SKM-1 (cell line): Measurements from ENCODE around the gene PTPRQ.

ENCODE experiments used
- DNase-seq: peaks from one replicate; lab custom pipeline; 2025; ENCODE audit not compliant: unreplicated experiment; lab: John Stamatoyannopoulos, UW

The PTPRQ gene

DNA sequence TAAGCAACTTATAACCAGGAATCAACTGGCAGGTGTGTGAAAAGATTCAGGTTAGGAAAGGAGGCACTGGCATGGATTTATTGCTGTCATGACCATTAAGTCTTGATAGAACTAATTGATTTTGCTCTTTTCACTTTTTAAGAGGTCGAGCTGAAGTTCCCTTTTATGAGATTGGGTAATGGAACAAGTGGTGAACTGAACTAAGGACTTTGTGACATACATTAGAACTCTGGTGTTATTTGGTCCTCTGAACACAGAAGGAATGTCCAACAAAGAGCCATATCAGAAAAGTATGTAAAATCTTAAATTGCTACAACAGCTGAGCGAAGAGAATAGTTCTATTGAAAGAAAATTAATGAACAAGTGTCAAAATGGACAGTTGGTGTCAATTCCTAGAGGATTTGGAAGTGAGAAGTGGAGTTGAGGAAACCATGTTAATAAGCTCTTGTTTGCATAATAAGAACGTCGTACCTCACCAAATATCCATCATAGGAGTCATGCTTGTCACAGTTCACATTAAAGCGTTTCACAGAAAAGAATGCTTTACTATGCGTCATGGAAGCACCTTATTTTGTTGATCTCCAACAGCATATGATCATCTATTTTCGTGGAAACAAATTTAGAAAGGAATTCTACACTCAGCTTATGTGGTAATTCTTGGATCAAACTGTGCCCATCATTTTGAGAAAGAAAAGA, 255.0 kb downstream of the PTPRQ start:
- no peak for DNase-seq

DNA sequence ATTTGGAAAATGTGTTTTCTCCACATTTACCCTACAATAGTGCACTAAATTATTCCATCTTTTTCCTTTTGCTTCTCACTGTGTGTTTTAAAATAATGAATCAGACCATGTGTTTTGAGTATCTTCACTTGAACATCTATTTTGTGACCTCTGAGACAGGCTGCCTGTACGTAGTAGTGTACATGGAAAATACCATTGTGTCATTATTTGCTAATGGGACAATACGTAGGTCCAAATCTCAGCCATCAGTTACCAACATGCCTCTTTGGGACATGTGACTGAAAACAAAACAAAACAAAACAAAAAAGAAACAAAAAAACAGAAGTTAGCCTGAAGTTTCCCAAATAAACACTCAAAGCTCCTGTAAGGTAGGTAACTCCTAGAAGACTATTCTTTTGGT, 256.3 kb downstream of the PTPRQ start:
- DNase-seq, result no peak

DNA sequence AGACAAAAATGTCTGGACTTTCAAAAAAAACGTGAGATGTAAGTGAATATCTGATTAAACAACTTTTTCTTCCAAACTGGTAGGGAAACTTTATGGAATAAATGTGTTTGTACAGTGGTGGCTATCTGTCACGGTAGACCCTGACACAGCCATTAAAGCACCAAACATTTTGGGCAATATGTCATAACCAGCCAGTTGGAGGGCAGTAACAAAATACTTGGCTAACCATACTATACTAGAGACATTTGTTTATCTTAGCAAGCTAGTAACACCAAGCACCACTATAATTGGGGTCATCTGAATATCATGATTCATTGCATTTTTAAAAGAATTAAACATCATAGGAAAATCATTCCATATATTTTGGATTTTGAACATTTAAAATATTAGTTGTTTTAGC, 257.4 kb downstream of the PTPRQ start:
- DNase-seq, result no peak

DNA sequence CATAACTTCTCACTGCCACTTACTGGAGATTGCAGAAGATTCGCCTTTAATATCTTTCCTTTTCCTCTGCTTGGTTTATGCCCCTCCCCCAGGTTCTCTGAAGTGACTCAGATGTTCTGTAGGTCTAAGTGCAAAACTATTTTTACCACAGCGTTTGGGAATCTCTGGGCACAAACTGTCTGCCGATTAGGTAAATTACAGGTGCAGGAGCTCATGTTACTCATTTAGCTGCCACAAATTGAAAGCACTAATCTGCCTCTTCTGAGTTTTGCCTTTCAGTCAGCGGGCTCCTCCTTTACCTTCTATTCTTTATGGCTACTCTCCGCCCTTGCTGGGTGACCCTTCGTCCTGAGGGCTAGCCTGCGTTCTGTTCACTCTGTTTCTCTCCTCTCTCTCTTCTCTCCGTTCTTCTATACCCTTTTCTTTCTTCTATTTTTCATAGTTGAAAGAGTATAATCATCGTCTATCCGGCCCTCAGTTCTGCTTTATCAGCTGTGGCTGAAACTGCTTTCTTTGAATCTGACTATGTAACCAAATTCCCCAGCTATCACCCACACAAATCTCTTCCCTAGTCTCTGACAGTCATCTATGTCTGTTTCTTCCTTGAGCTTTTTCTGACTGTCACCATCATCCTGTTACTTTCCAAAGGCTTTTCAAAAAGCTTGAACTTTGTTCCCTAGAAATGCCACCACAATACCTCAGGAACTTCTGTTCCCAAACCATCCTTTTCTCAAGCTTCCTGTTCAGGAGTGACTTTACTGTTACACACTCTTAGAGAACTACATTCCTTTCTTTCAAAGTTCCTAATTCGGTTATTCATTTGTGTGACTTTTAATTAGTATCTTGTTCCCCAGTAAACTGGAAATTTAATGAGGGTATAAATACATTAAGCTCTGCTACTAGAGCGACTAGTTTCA, 259.1 kb downstream of the PTPRQ start:
- no peak for DNase-seq

DNA sequence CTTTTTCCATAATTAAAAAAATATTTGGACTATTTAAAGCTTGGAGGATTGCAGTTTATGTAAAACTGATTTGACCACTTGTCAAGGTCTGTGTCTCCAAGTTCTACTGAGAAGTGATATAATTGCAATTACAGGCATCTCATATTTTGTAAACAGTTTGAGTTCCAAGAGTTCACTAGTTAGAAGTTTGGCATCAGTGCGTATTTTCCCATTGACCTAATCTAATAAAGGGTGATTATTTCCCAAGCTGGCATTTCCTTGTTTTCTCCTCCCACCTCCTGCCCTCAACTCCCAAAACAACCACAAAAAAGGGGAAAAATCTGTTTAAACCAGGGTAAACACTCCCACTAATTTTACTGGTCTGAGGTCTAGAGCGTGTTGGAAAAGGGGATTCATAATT, 260.4 kb downstream of the PTPRQ start:
- DNase-seq, result no peak

DNA sequence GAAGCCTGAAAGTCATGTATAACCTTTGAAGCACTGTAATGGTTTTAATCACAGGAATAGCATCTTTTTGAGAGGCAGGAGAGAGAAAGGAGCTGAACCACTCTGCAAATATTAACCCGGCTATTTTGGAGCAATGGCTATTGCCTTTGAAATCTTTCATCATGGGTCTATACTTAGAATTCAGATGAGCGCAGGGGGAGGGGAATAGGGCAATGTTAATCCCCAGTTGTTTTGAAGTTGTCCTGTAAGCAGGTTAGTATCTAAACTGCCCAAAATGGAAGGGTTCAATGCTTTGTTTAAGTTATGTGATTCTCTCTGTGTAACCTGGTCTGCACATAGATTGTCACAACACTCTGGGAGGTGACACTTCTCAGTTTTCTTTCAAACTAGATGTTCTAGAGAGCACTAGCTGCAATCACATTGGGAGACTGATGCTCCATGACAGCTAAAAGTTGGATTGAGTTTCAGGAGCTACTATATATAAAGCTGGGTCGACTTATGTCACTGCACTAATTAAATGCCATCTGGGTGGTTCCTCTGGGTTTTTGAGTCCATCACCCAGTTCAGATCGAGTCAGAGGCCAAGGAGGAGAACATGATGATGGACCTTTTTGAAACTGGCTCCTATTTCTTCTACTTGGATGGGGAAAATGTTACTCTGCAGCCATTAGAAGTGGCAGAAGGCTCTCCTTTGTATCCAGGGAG, 263.2 kb downstream of the PTPRQ start, which contains the start of gene MYF6:
Gene MYF6, plus strand, starts transcription at position 509 of the 704 bp plus-strand sequence. Its CDS starts 86 bp downstream, at position 595.
- DNase-seq, result no peak

DNA sequence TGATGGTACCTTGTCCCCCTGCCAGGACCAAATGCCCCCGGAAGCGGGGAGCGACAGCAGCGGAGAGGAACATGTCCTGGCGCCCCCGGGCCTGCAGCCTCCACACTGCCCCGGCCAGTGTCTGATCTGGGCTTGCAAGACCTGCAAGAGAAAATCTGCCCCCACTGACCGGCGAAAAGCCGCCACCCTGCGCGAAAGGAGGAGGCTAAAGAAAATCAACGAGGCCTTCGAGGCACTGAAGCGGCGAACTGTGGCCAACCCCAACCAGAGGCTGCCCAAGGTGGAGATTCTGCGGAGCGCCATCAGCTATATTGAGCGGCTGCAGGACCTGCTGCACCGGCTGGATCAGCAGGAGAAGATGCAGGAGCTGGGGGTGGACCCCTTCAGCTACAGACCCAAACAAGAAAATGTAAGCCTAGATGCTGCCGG, 263.8 kb downstream of the PTPRQ start:
- DNase-seq, result no peak

DNA sequence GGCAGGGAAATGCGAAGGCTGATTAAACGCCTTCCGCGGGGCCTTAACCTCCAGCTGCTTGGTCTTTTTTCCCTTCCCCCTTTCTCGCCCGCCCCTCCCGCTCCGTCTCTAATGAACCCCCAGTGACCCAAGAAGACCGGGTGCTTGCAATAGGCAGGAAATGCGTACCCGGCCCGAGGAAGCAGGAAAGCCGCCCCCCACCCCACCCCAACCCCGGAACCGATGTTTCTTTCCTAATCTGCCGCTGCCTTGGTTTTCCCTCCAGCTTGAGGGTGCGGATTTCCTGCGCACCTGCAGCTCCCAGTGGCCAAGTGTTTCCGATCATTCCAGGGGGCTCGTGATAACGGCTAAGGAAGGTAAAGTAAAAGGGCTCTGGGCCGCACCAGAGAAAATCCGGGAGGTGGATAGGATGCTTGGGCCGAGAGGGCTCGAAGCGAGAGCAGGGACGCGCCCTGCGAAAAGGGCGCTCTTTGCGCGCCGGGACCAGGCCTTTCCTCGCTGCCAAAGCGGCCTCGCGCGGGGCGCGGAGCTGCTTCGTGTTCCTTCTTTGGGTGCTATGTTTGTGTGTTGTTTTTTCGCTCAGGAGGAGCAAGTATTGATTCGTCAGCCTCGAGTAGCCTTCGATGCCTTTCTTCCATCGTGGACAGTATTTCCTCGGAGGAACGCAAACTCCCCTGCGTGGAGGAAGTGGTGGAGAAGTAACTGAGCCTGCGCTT, 264.4 kb downstream of the PTPRQ start:
- no peak for DNase-seq

DNA sequence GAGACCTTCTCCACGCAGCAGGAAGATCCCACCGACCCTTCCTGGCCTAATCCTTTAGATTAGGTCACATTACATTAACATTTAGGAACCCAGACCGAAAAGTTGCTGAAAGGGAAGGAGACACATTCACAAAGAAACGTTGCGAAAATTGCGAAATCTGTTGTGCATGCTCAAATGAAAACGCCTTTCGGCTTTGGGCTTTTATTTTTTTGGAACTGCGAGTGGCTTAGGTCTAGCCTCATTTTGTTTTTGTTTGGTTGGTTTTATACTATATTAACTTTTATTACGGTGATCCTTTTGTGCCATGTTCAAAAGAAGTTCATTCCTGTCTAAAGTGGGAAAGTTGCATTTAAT, 264.9 kb downstream of the PTPRQ start:
- no peak for DNase-seq

DNA sequence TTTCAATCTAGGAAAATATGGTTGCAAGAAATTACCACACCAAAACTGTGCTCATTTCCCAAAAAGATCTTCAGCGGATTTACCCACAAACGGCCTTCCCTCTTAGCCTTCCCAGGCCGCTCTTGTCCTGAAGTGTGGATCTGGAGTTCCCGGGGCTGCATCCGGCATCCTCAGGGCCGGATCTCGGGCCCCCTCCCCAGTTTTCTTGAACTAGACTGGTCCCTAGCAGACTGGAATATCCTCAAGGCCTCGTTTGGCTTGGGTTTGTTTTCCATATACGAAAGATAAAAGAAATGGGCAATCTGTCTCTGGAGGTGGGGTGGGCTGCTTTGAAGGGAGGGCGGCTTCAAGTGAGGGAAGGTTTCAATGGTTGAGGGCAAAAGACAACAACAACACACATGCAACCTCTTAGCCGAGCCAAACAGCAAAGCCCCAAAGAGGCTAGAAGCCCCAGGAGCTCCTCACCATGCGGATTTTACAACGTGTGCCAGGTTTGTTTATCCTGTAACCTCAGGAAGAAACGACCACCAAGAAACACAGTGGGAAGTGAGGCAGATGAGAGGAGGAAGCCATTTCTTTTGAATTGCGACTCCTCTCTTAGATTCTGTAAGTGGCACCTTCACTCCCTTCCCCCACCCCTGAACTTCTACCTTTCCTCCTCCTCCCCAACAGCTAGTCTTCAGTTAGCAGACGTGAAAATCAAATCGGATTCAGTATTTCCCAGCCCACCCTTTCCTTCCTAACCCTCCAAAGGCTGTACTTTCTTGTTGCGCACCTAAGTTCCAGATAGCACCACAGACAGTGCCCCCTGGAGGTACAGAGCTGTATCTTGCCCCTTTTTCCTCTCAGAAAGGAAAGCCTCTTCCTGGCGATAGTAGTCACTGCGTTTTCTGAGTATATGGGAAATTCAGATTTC, 266.0 kb downstream of the PTPRQ start:
- DNase-seq, result no peak

DNA sequence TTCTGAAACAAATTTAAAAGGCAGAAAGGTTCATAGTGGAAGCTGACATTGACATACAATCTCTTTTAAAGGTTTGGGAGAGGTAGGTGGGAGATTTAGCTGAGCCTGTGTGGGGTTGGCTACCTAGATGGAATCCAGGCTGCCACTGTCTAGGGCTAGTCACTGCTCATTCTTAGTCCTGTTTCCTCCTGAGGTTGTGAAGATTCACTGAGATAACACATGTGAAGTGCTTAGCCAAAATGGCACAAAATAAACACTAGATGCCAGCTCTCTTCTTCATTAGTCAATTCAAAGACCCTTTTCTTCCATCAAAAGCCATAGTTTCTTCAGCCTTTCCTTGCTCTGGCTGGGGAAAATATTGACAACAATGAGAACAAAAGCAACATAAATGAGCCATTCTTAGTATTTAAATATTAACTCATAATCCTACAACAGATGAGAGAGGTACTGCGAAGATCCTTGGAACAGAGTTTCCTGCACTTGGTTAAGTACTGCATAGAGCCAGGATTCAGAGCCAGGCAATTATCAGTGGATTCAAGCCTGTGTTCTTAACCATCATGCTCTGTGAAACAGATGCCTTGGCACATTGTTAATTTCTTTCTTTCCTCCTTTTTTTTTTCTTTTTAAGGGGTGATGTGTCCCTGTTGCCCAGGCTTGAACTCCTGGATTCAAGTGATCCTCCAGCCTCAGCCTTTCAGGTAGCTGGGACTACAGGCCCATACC, 266.9 kb downstream of the PTPRQ start:
- DNase-seq, result no peak

DNA sequence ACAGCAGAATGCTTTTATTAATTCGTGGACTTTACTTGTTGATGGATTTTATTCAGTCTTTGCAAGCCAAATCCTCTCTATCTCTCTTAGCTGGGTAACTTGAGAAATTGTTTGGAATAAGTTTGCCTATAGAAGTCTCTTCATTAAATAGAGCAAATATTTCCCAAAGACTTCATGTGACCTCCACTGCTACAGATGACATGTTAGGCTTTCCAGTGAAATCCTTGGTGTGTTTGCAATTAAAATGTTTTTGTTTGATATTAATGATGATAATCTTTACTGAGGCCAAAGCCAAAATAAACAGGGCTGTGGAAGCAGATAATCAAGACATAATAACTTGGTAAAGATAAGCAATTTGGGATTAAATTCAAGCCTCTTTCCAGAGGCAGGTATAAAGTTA, 267.8 kb downstream of the PTPRQ start:
- no peak for DNase-seq

DNA sequence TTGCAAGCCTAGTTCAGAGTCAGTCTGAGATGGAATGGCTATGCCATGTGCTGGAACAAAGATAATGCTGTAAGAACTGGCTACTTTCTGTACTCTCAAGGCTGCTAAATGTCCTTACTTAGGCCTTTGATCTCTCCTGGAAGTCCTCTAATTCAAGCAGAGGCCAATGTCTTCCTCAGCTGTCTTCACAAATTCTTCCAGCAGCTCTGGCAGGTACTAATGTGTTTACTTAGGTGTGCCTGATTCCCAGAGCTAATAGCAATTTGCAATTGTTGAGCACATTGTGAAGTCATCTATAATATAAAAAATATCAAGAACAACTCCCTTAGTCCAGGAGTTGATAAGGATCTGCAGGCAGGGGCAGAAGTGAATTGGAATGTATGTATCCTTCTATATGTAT, 268.8 kb downstream of the PTPRQ start:
- DNase-seq, result no peak

DNA sequence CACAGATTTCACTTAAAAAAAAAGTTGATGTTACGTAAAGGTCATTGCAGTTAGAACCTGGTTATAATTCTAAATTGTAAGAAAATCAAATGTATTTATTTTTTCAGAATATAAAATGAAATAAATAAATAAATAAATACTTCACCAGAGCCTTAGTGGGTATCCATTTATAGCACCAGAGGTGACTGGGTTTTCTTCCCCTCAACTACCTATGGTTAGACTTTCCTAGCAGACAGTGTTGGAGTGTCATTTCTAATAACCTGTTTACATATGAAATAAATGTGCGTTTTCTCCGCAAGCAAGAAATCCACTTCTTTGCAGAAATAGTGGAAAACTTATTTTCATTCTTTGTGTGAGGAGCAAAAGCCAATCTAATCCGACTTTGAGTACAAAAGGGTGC, 269.4 kb downstream of the PTPRQ start:
- no peak for DNase-seq

DNA sequence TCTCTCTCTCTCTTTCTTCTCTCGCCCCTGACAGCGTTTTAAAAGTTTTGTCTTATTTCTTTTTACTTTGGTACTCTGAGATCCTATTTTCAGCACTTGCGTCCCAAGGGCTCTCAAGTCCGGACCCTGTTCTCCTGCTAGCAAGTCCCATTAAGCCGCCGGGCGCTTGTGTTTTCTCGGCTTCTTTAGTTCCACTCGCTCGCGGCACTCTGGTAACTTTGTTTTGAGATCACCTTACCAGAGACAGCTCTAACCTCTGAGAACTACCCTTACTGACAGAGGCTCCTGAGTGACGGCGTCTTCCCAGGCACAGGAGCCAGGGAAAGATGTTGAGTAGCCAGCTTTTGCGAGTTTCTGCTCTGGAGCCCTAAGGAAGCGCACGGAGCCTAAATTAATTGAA, 270.0 kb downstream of the PTPRQ start:
- no peak for DNase-seq

DNA sequence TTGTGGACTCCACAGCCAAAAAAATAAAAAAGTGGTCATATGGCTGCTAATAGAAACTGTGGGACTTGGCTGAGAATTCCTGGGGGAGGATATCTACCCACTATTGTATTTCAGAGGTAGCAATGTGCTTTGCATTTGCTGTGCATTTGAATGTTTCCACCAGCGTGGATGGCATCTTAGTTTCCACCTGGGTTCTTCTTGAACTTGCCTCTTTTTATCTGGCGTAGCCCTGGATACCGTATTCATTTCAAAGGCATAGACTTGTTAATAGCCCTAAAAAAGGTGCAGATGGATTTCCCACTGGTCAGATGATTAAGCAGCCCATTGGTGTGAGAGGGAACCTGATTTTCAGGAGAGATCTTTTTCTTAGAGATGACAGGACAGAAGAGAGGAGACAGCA, 270.8 kb downstream of the PTPRQ start:
- DNase-seq, result no peak

DNA sequence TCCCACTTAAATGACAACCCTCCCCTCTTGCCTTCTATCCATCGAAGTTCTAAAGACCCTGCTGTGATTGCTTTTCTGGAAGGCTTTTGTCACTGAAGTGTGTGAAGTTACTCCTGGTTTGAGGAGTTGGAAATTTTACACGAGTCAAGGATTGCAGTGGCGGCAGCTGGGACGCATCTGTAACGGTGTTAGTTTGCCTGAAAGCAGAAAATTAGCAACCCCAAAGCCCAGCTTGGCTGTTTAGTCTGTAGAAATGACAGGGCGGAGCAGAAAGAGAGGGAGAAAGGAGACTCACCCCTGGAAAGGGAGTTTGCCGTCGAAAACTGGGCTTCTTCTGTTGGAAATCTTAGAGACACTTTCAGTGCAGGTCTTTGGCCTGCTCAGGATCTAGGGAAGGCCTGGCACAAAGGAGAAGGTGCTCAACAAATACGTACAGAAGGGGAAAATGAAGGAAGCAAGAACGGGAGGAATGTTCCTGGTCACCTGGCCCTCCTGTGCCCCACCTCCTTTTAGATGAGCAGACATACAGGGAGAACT, 271.7 kb downstream of the PTPRQ start:
- DNase-seq, result no peak

DNA sequence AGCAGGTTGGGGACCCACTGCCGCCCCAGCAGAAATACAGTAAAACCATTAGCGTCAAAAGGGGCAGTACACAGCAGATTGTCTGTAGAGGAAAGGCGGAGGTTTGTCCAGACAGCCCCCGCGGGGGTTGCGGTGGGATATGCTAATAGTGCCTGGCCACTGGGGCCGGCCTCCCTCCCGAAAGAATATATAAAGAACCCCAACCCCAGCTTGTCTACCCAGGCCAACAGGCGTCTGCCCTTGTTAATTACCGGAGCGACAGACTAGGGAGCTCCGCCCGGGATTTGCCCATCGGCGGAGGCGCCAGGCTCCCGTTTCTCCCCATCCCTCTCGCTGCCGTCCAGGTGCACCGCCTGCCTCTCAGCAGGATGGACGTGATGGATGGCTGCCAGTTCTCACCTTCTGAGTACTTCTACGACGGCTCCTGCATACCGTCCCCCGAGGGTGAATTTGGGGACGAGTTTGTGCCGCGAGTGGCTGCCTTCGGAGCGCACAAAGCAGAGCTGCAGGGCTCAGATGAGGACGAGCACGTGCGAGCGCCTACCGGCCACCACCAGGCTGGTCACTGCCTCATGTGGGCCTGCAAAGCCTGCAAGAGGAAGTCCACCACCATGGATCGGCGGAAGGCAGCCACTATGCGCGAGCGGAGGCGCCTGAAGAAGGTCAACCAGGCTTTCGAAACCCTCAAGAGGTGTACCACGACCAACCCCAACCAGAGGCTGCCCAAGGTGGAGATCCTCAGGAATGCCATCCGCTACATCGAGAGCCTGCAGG, 272.8 kb downstream of the PTPRQ start, which contains the start of gene MYF5:
Gene MYF5, plus strand, starts transcription at position 217 of the 774 bp plus-strand sequence. Its CDS starts 152 bp downstream, at position 369.
- DNase-seq, result no peak
